Measurements from ENCODE around the gene C17orf75.

DNA sequence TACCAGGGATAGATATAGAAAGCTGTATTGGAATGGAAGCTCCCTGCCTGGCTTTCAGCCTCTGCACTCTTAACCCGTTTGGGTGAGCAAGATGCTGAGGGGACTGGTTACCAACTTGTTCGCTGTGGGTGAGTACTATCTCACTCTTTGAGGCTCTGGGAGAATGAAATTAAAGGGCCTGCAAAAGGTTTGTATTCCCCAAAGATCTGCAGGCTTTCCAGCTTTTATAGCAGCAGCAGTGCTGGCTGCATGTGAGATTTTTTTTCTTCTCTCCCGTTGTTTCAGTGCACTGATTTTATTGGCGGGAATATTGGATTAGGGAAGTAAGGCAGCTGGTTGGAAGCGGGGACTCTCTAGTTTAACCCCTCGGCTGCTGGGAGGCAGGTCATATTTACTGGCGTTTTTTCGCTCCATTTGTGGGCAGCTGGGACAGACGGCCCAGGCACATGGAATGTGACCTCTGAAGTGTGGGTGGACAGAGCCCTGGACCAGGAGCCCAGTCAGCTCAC is 30.9 kb downstream of the C17orf75 start:
- TF ChIP-seq, protein P1, sequence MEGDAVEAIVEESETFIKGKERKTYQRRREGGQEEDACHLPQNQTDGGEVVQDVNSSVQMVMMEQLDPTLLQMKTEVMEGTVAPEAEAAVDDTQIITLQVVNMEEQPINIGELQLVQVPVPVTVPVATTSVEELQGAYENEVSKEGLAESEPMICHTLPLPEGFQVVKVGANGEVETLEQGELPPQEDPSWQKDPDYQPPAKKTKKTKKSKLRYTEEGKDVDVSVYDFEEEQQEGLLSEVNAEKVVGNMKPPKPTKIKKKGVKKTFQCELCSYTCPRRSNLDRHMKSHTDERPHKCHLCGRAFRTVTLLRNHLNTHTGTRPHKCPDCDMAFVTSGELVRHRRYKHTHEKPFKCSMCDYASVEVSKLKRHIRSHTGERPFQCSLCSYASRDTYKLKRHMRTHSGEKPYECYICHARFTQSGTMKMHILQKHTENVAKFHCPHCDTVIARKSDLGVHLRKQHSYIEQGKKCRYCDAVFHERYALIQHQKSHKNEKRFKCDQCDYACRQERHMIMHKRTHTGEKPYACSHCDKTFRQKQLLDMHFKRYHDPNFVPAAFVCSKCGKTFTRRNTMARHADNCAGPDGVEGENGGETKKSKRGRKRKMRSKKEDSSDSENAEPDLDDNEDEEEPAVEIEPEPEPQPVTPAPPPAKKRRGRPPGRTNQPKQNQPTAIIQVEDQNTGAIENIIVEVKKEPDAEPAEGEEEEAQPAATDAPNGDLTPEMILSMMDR (IDR thresholded peaks at IDR 0.05): no peak
- no peak for TF ChIP-seq POLR2A (IDR thresholded peaks at IDR 0.05)
